HG03575 (cell line): ENCODE results near the gene ZNF446.
"Not testable (repeated sequence)": the region's sequence is repeated elsewhere in the genome, so short reads cannot be mapped to it uniquely, and the experiment has no call there.

Source experiments
- ATAC-seq: cut with Tn5 transposase; IDR thresholded peaks from one replicate; pipeline ENCODE4 v1.9.1; 2021; ENCODE audit not compliant: unreplicated experiment, insufficient number of reproducible peaks, low FRiP score; ENCODE audit errors: extremely low read depth

ZNF446 gene

GRCh38 chr19:58475714-58476497 lies at the start of gene ZNF446:
Gene ZNF446 (plus strand): TSS chr19:58476352. CDS start chr19:58477219, 867 bp downstream.
- peak; percentile 52 for ATAC-seq

GRCh38 chr19:58428617-58429016 lies 47.5 kb upstream of the ZNF446 start:
- ATAC-seq: no peak

GRCh38 chr19:58429745-58430144 lies 46.4 kb upstream of the ZNF446 start:
- ATAC-seq: no peak

GRCh38 chr19:58434217-58434616 lies 41.9 kb upstream of the ZNF446 start:
- no peak for ATAC-seq

GRCh38 chr19:58439576-58440554 lies 36.3 kb upstream of the ZNF446 start, which contains the start of gene ZNF132:
Gene ZNF132 (minus strand): TSS chr19:58440153. CDS start chr19:58439821, 332 bp downstream.
- peak; percentile 57 for ATAC-seq

- no peak for ATAC-seq
Measured at GRCh38 chr19:58440556-58440955, 35.6 kb upstream of the ZNF446 start.

- not testable (repeated sequence) for ATAC-seq
Measured at GRCh38 chr19:58442986-58443385, 33.2 kb upstream of the ZNF446 start.

GRCh38 chr19:58448860-58449259 lies 27.3 kb upstream of the ZNF446 start:
- ATAC-seq: not testable (repeated sequence)

GRCh38 chr19:58449980-58450379 lies 26.2 kb upstream of the ZNF446 start:
- ATAC-seq: not testable (repeated sequence)

- ATAC-seq: no peak
Measured at GRCh38 chr19:58450856-58451357, 25.2 kb upstream of the ZNF446 start.

- peak; percentile 72 for ATAC-seq
Measured at GRCh38 chr19:58451358-58452101, 24.6 kb upstream of the ZNF446 start, which contains the start of gene ZNF324B. Gene ZNF324B (plus strand): TSS chr19:58451622. CDS start chr19:58453702, 2,080 bp downstream.

GRCh38 chr19:58453743-58454142 lies 22.4 kb upstream of the ZNF446 start:
- no peak for ATAC-seq

GRCh38 chr19:58455306-58455705 lies 20.8 kb upstream of the ZNF446 start:
- no peak for ATAC-seq

GRCh38 chr19:58456111-58456510 lies 20.0 kb upstream of the ZNF446 start:
- no peak for ATAC-seq

GRCh38 chr19:58460039-58460438 lies 16.1 kb upstream of the ZNF446 start:
- ATAC-seq: no peak

GRCh38 chr19:58466089-58466759 lies 9.9 kb upstream of the ZNF446 start:
- ATAC-seq: no peak

- ATAC-seq: peak; percentile 52
Measured at GRCh38 chr19:58466760-58467589, 9.2 kb upstream of the ZNF446 start, which contains the start of gene ZNF324. Gene ZNF324 (plus strand): TSS chr19:58467080. CDS start chr19:58469186, 2,106 bp downstream.
